ENCODE data around the gene IL25. TPM values are rescaled to one million over a fixed set of nuclear protein-coding genes. Genes with fewer than 3 reads are reported as not detected.

The IL25 gene
- total and polyA plus RNA-seq, 2 of the 8 experiments (the other 6 are each of a cell fraction or from before 2014, with no cell fraction given) = not detected

- TF ChIP-seq CHD7 (IDR thresholded peaks at IDR 0.05; ENCODE audit: insufficient replicate concordance, low read length) = no peak
Measured at GRCh38 chr14:23348297-23348655, 24.3 kb upstream of the IL25 start (continued).

All from H1 (cell line).